Urinary bladder (tissue), 4 donors: ENCODE measurements around the gene SLC12A5. TPM values are rescaled to one million over a fixed set of nuclear protein-coding genes. Genes with fewer than 3 reads are reported as not detected.

Experiments
- DNase-seq: peaks from one replicate; pipeline ENCODE4 v3.0.0-alpha.2; 2015; ENCODE audit errors: extremely low spot score
- H3K27ac ChIP-seq: one replicate; pipeline ENCODE4 v1.5.1; 2013; ENCODE audit warnings: low read depth, mild to moderate bottlenecking, moderate library complexity
- H3K36me3 ChIP-seq: one replicate; pipeline ENCODE4 v1.6.1; 2013; ENCODE audit warnings: mild to moderate bottlenecking, moderate library complexity; ENCODE audit not compliant: insufficient read depth
- H3K4me1 ChIP-seq: one replicate; pipeline ENCODE4 v1.6.1; 2013; ENCODE audit warnings: mild to moderate bottlenecking, moderate library complexity; ENCODE audit not compliant: insufficient read depth
- H3K4me3 ChIP-seq: one replicate; pipeline ENCODE4 v1.5.1; 2013; ENCODE audit warnings: low read depth, low read length
- WGBS: extraction: QIAGEN DNeasy Blood & Tissue Kit; methylation state at CpG from one replicate; pipeline ENCODE4 v1.1.7; 2013; 5-methylcytosine and 5-hydroxymethylcytosine counted together
- polyA plus RNA-seq: library from polyadenylated mRNA; stranded (reverse); fragments of 200-250 nt; gene quantifications from one replicate; pipeline ENCODE4 v1.2.3, GENCODE V29; 2013
- total RNA-seq: library from RNA; depleted of rRNA; stranded (reverse); fragments of >200 nt; gene quantifications from one replicate; pipeline ENCODE4 v1.2.3, GENCODE V29; 2014
- donor health status: healthy with polysubstance abuse.
- donor health status: healthy.

SLC12A5 gene
- total and polyA plus RNA-seq, 2 donors, result 0.69 to 1.5 TPM

GRCh38 chr20:45999557-46000261 is 29.3 kb upstream of the SLC12A5 start:
- no peak for DNase-seq
- no peak overlapping the region for H3K27ac ChIP-seq
- H3K36me3 ChIP-seq, result no peaks in the 10 kb centered on the region
- WGBS, result 75% methylated on average over 4 of the region's 4 CpGs
- H3K4me1 ChIP-seq, result no peaks in the 10 kb centered on the region
- H3K4me3 ChIP-seq, result no peak overlapping the region

- 38% methylated on average over 16 of the region's 16 CpGs for WGBS
- H3K27ac ChIP-seq, result no peak overlapping the region
- no peaks in the 10 kb centered on the region for H3K4me1 ChIP-seq
- no peak for DNase-seq
- H3K4me3 ChIP-seq, result no peak overlapping the region
- H3K36me3 ChIP-seq, result no peaks in the 10 kb centered on the region
Measured at GRCh38 chr20:46000262-46000996, 28.6 kb upstream of the SLC12A5 start.

GRCh38 chr20:46001498-46001897 is 27.5 kb upstream of the SLC12A5 start:
- 91% methylated on average over 5 of the region's 5 CpGs for WGBS

GRCh38 chr20:46002008-46002407 is 27.0 kb upstream of the SLC12A5 start:
- H3K27ac ChIP-seq, result no peak overlapping the region
- 90% methylated on average over 3 of the region's 3 CpGs for WGBS
- no peak for DNase-seq
- no peak overlapping the region for H3K4me3 ChIP-seq
- no peaks in the 10 kb centered on the region for H3K36me3 ChIP-seq
- H3K4me1 ChIP-seq, result no peaks in the 10 kb centered on the region

More at GRCh38 chr20:46001498-46001897, 27.5 kb upstream of the SLC12A5 start:
- H3K36me3 ChIP-seq, result no peaks in the 10 kb centered on the region
- no peak overlapping the region for H3K27ac ChIP-seq
- DNase-seq, result no peak
- H3K4me3 ChIP-seq, result no peak overlapping the region
- no peaks in the 10 kb centered on the region for H3K4me1 ChIP-seq

- H3K36me3 ChIP-seq, result no peaks in the 10 kb centered on the region
- H3K4me1 ChIP-seq, result no peaks in the 10 kb centered on the region
- H3K4me3 ChIP-seq, result no peak overlapping the region
- WGBS, result 34% methylated on average over 4 of the region's 4 CpGs
- no peak overlapping the region for H3K27ac ChIP-seq
- DNase-seq, result no peak
Measured at GRCh38 chr20:46004187-46004586, 24.8 kb upstream of the SLC12A5 start.

GRCh38 chr20:46004889-46005473 is 24.0 kb upstream of the SLC12A5 start:
- 23% methylated on average over 3 of the region's 3 CpGs for WGBS
- no peaks in the 10 kb centered on the region for H3K36me3 ChIP-seq
- H3K27ac ChIP-seq, result no peak overlapping the region
- H3K4me1 ChIP-seq, result no peaks in the 10 kb centered on the region
- no peak for DNase-seq
- H3K4me3 ChIP-seq, result no peak overlapping the region

- WGBS, result 77% methylated on average over 6 of the region's 6 CpGs
Measured at GRCh38 chr20:46006022-46006705, 22.9 kb upstream of the SLC12A5 start.

GRCh38 chr20:46006964-46007363 is 22.1 kb upstream of the SLC12A5 start:
- Histone ChIP-seq H3K27ac (no peak overlapping the region), H3K4me1 (no peaks in the 10 kb centered on the region), H3K4me3 (no peak overlapping the region), H3K36me3 (no peaks in the 10 kb centered on the region)
- DNase-seq, result no peak
- 90% methylated on average over 11 of the region's 11 CpGs for WGBS

More at GRCh38 chr20:46006022-46006705, 22.9 kb upstream of the SLC12A5 start:
- Histone ChIP-seq H3K27ac (no peak overlapping the region), H3K4me1 (no peaks in the 10 kb centered on the region), H3K4me3 (no peak overlapping the region), H3K36me3 (no peaks in the 10 kb centered on the region)
- no peak for DNase-seq

- no peaks in the 10 kb centered on the region for H3K4me1 ChIP-seq
- 72% methylated on average over 4 of the region's 4 CpGs for WGBS
Measured at GRCh38 chr20:46007671-46008070, 21.3 kb upstream of the SLC12A5 start.

GRCh38 chr20:46009816-46010215 is 19.2 kb upstream of the SLC12A5 start:
- Histone ChIP-seq H3K27ac (no peak overlapping the region), H3K4me1 (no peaks in the 10 kb centered on the region), H3K4me3 (no peak overlapping the region), H3K36me3 (no peaks in the 10 kb centered on the region)
- 34% methylated on average over 20 of the region's 20 CpGs for WGBS
- no peak for DNase-seq

More at GRCh38 chr20:46007671-46008070, 21.3 kb upstream of the SLC12A5 start:
- no peaks in the 10 kb centered on the region for H3K36me3 ChIP-seq
- no peak overlapping the region for H3K4me3 ChIP-seq
- no peak overlapping the region for H3K27ac ChIP-seq
- no peak for DNase-seq

GRCh38 chr20:46010491-46011391 is 18.3 kb upstream of the SLC12A5 start:
- H3K4me3 ChIP-seq, result no peak overlapping the region
- no peak overlapping the region for H3K27ac ChIP-seq
- WGBS, result 9% methylated on average over 74 of the region's 74 CpGs
- no peaks in the 10 kb centered on the region for H3K4me1 ChIP-seq
- DNase-seq, result no peak
- no peaks in the 10 kb centered on the region for H3K36me3 ChIP-seq

GRCh38 chr20:46011631-46012482 is 17.2 kb upstream of the SLC12A5 start:
- no peak overlapping the region for H3K27ac ChIP-seq
- 12% methylated on average over 57 of the region's 57 CpGs for WGBS
- H3K4me3 ChIP-seq, result no peak overlapping the region
- H3K36me3 ChIP-seq, result no peaks in the 10 kb centered on the region
- DNase-seq, result no peak
- H3K4me1 ChIP-seq, result no peaks in the 10 kb centered on the region
